HepG2 (cell line): ENCODE data around the gene IKBIP. TPM values are rescaled to one million over a fixed set of nuclear protein-coding genes. Genes with fewer than 3 reads are reported as not detected.

Experiments
- ADNP ChIP-seq: sonication (generic); formaldehyde crosslinking; IDR thresholded peaks from 2 replicates; pipeline ENCODE4 v1.4.0; 2020; ENCODE audit warnings: missing genetic modification reagents
- ASH2L ChIP-seq: fragments of 300-600, 200-600 bp; sonication (generic); IDR thresholded peaks from 2 replicates; pipeline ENCODE4 v1.7.0; 2017; ENCODE audit warnings: low read depth, mild to moderate bottlenecking, moderate library complexity, mixed read lengths, low read length; ENCODE audit not compliant: insufficient read length
- CHD4 ChIP-seq: fragments of 200-600 bp; sonication (generic); IDR thresholded peaks from 2 replicates; pipeline ENCODE4 v1.7.0; 2017; ENCODE audit warnings: mild to moderate bottlenecking, low read length, borderline replicate concordance
- ELF3 ChIP-seq: IDR thresholded peaks from 2 replicates; pipeline ENCODE4 v1.6.1; 2016; ENCODE audit warnings: missing genetic modification reagents, missing compliant biosample characterization
- GATA4 ChIP-seq: sonication (generic); IDR thresholded peaks from 2 replicates; pipeline ENCODE4 v1.6.1; 2016; ENCODE audit warnings: antibody characterized with exemption, low read depth, borderline replicate concordance
- HIVEP1 ChIP-seq: sonication (generic); formaldehyde crosslinking; IDR thresholded peaks from 2 replicates; pipeline ENCODE4 v1.4.0; 2020; ENCODE audit warnings: mild to moderate bottlenecking, missing genetic modification reagents
- HOXA7 ChIP-seq: sonication (generic); formaldehyde crosslinking; IDR thresholded peaks from 2 replicates; pipeline ENCODE4 v1.8.1; 2022; ENCODE audit warnings: mild to moderate bottlenecking, missing genetic modification reagents, moderate library complexity
- JUNB ChIP-seq: sonication (generic); formaldehyde crosslinking; IDR thresholded peaks from 2 replicates; pipeline ENCODE4 v1.8.0; 2022; ENCODE audit warnings: missing genetic modification reagents, mild to moderate bottlenecking, borderline replicate concordance
- KDM3A ChIP-seq: IDR thresholded peaks from 2 replicates; pipeline ENCODE4 v1.6.1; 2018; ENCODE audit warnings: low read depth, missing compliant biosample characterization
- MTF1 ChIP-seq: sonication (generic); formaldehyde crosslinking; IDR thresholded peaks from 2 replicates; pipeline ENCODE4 v1.5.0; 2020; ENCODE audit warnings: missing genetic modification reagents
- MYC ChIP-seq: sonication (generic); formaldehyde crosslinking; IDR thresholded peaks from 2 replicates; pipeline ENCODE4 v1.9.0; 2021; ENCODE audit warnings: missing genetic modification reagents, borderline replicate concordance
- NCOA2 ChIP-seq: sonication (generic); formaldehyde crosslinking; IDR thresholded peaks from 2 replicates; pipeline ENCODE4 v1.8.0; 2022; ENCODE audit warnings: inconsistent platforms
- NFRKB ChIP-seq: fragments of 450-650 bp; IDR thresholded peaks from 2 replicates; pipeline ENCODE4 v1.6.1; 2017
- PHF21A ChIP-seq: sonication (generic); formaldehyde crosslinking; IDR thresholded peaks from 2 replicates; pipeline ENCODE4 v1.5.0; 2020; ENCODE audit warnings: mild to moderate bottlenecking, missing genetic modification reagents
- TBL1XR1 ChIP-seq: fragments of 150-350 bp; IDR thresholded peaks from 2 replicates; pipeline ENCODE4 v1.6.1; 2014; ENCODE audit warnings: borderline replicate concordance, low read length; ENCODE audit not compliant: partially characterized antibody
- YY1 ChIP-seq: IDR thresholded peaks from 2 replicates; pipeline ENCODE4 v1.6.1; 2011; ENCODE audit warnings: low read length, low read depth, moderate library complexity, mild to moderate bottlenecking; ENCODE audit not compliant: insufficient read depth, insufficient replicate concordance
- ZFP37 ChIP-seq: sonication (generic); formaldehyde crosslinking; IDR thresholded peaks from 2 replicates; pipeline ENCODE4 v1.4.0; 2020; ENCODE audit warnings: missing genetic modification reagents, borderline replicate concordance
- ZFY ChIP-seq: sonication (generic); formaldehyde crosslinking; IDR thresholded peaks from 2 replicates; pipeline ENCODE4 v1.4.0; 2020; ENCODE audit warnings: missing genetic modification reagents
- ZNF17 ChIP-seq: sonication (generic); formaldehyde crosslinking; IDR thresholded peaks from 2 replicates; pipeline ENCODE4 v1.5.0; 2020; ENCODE audit warnings: mild to moderate bottlenecking, missing genetic modification reagents
- ZNF331 ChIP-seq: sonication (generic); formaldehyde crosslinking; IDR thresholded peaks from 2 replicates; pipeline ENCODE4 v1.4.0; 2020; ENCODE audit warnings: missing genetic modification reagents
- ZNF430 ChIP-seq: sonication (generic); formaldehyde crosslinking; IDR thresholded peaks from 2 replicates; pipeline ENCODE4 v1.9.0; 2021; ENCODE audit warnings: mild to moderate bottlenecking, missing genetic modification reagents
- ZNF724P ChIP-seq: sonication (generic); formaldehyde crosslinking; IDR thresholded peaks from 2 replicates; pipeline ENCODE4 v1.8.0; 2022; ENCODE audit warnings: missing genetic modification reagents, borderline replicate concordance
- ZNF766 ChIP-seq: sonication (generic); formaldehyde crosslinking; IDR thresholded peaks from 2 replicates; pipeline ENCODE4 v1.5.0; 2020; ENCODE audit warnings: missing genetic modification reagents, borderline replicate concordance
- ZNF781 ChIP-seq: sonication (generic); formaldehyde crosslinking; IDR thresholded peaks from 2 replicates; pipeline ENCODE4 v1.5.1; 2020; ENCODE audit warnings: borderline replicate concordance, mild to moderate bottlenecking, missing genetic modification reagents; ENCODE audit errors: not compliant biosample characterization
- ZNF878 ChIP-seq: sonication (generic); formaldehyde crosslinking; IDR thresholded peaks from 2 replicates; pipeline ENCODE4 v1.8.1; 2023; ENCODE audit warnings: mild to moderate bottlenecking, missing genetic modification reagents, moderate library complexity
- polyA plus RNA-seq, 8 experiments: library from polyadenylated mRNA; depleted of rRNA in 3 of 8; stranded (reverse) in 7 of 8; unstranded in 1 of 8; fragments of >200 nt; fragmentation: Illumina TruSeq in 4 of 8; extraction: Trizol in 4 of 8; gene quantifications; 2 replicates each; pipeline versions ENCODE4 v1.2.1 to v1.2.3, GENCODE V29; 2011 to 2016; ENCODE audit warnings: low read depth in 4 of 8, missing spikeins in 1 of 8, mixed read lengths in 1 of 8; ENCODE audit not compliant: insufficient read depth in 1 of 8
- total RNA-seq, 5 experiments: library from RNA; depleted of rRNA; stranded (reverse); fragments of >200 nt; fragmentation: Illumina TruSeq; extraction: Trizol; gene quantifications; 2 replicates each; pipeline ENCODE4 v1.2.3, GENCODE V29; 2016; ENCODE audit warnings: low read depth in 1 of 5
- TF ChIP-seq, protein P1 (sequence below): sonication (generic); formaldehyde crosslinking; IDR thresholded peaks from 2 replicates; pipeline ENCODE4; 2020; ENCODE audit warnings: missing genetic modification reagents, mild to moderate bottlenecking, borderline replicate concordance
- TF ChIP-seq, protein P2 (sequence below): sonication (generic); formaldehyde crosslinking; IDR thresholded peaks from 2 replicates; pipeline ENCODE4 v1.4.0; 2020; ENCODE audit warnings: missing genetic modification reagents
- TF ChIP-seq, protein P3 (sequence below): IDR thresholded peaks from 2 replicates; pipeline ENCODE4 v1.6.1; 2016; ENCODE audit warnings: mild to moderate bottlenecking, missing biosample characterization, missing genetic modification reagents

Gene IKBIP
- total and polyA plus RNA-seq, 2 of the 13 experiments (the other 11 are each of a cell fraction or from before 2014, with no cell fraction given): 20.0 to 55.5 TPM

DNA sequence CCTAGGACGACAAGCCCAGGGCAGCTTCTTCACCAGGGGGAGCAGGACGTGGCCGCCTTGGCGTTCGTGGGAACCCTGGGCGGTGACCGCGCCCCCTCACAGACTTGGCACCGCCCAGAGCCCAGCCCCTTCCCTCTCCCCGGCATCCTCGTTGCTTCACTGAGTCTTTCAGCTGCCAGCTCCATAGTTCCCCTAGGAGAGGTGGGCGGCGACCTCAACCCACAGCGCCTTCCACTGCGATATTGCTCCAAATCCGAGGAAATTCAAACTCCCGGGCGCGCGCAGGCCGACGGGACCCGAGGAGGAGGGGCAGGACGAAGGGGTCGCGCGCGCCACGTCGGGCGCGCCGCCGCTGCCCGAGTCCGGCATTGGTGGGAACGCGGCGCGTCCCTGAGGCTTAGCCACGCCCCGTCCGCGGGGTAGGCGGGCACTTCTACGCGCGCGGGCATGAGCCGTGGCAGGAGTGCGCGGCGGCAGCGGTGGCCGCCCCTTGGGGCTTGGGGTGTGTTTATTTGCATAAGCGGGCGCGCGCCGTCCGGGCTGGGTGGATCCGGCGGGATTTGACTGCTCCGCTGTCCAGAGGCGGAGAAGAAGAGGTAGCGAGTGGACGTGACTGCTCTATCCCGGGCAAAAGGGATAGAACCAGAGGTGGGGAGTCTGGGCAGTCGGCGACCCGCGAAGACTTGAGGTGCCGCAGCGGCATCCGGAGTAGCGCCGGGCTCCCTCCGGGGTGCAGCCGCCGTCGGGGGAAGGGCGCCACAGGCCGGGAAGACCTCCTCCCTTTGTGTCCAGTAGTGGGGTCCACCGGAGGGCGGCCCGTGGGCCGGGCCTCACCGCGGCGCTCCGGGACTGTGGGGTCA, at the start of gene IKBIP, which contains the start of gene APAF1 (continued):
- TF ChIP-seq, protein P1, sequence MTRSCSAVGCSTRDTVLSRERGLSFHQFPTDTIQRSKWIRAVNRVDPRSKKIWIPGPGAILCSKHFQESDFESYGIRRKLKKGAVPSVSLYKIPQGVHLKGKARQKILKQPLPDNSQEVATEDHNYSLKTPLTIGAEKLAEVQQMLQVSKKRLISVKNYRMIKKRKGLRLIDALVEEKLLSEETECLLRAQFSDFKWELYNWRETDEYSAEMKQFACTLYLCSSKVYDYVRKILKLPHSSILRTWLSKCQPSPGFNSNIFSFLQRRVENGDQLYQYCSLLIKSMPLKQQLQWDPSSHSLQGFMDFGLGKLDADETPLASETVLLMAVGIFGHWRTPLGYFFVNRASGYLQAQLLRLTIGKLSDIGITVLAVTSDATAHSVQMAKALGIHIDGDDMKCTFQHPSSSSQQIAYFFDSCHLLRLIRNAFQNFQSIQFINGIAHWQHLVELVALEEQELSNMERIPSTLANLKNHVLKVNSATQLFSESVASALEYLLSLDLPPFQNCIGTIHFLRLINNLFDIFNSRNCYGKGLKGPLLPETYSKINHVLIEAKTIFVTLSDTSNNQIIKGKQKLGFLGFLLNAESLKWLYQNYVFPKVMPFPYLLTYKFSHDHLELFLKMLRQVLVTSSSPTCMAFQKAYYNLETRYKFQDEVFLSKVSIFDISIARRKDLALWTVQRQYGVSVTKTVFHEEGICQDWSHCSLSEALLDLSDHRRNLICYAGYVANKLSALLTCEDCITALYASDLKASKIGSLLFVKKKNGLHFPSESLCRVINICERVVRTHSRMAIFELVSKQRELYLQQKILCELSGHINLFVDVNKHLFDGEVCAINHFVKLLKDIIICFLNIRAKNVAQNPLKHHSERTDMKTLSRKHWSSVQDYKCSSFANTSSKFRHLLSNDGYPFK (CRISPR knock-in tag): no peak
- TF ChIP-seq HIVEP1: peak; percentile 71; the same call in 1 of the 2 replicates
- no peak for TF ChIP-seq ZNF17
- no peak for TF ChIP-seq MTF1 (CRISPR knock-in tag)
- TF ChIP-seq ELF3: peak; percentile 21; the same call in 1 of the 2 replicates
- no peak for TF ChIP-seq HOXA7 (CRISPR knock-in tag)
- no peak for TF ChIP-seq JUNB (CRISPR knock-in tag)
- 0 out of 2 replicates have a peak, but pooled peaks have one; percentile 39 for TF ChIP-seq PHF21A
- 0 out of 2 replicates have a peak, but pooled peaks have one; percentile 34 for TF ChIP-seq ZFP37 (CRISPR knock-in tag)
- peak; percentile 61; the same call in 1 of the 2 replicates for TF ChIP-seq ZFY (CRISPR knock-in tag)
- peak; percentile 68; the same call in 1 of the 2 replicates for TF ChIP-seq MYC
- TF ChIP-seq ASH2L: peak; percentile 49
- peak; percentile 9 for TF ChIP-seq YY1
- 0 out of 2 replicates have a peak, but pooled peaks have one; percentile 39 for TF ChIP-seq ZNF766
- peak; percentile 77 for TF ChIP-seq ZNF878
- TF ChIP-seq GATA4: peak; percentile 55; the same call in 1 of the 2 replicates
- peak; percentile 56 for TF ChIP-seq ZNF781 (CRISPR knock-in tag)
- TF ChIP-seq, protein P2, sequence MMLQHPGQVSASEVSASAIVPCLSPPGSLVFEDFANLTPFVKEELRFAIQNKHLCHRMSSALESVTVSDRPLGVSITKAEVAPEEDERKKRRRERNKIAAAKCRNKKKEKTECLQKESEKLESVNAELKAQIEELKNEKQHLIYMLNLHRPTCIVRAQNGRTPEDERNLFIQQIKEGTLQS (CRISPR knock-in tag): 0 out of 2 replicates have a peak, but pooled peaks have one; percentile 36
- TF ChIP-seq ZNF724P (CRISPR knock-in tag): no peak
- TF ChIP-seq ZNF331 (CRISPR knock-in tag): 0 out of 2 replicates have a peak, but pooled peaks have one; percentile 34
- 0 out of 2 replicates have a peak, but pooled peaks have one; percentile 18 for TF ChIP-seq NCOA2 (CRISPR knock-in tag)
- TF ChIP-seq, protein P3, sequence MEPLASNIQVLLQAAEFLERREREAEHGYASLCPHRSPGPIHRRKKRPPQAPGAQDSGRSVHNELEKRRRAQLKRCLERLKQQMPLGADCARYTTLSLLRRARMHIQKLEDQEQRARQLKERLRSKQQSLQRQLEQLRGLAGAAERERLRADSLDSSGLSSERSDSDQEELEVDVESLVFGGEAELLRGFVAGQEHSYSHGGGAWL: peak; percentile 37
- 0 out of 2 replicates have a peak, but pooled peaks have one; percentile 27 for TF ChIP-seq KDM3A (CRISPR knock-in tag)
- no peak for TF ChIP-seq ADNP
- peak; percentile 56; the same call in 1 of the 2 replicates for TF ChIP-seq ZNF430 (CRISPR knock-in tag)
- no peak for TF ChIP-seq CHD4
- TF ChIP-seq NFRKB: no peak
- no peak for TF ChIP-seq TBL1XR1
